Anterior cingulate cortex (tissue), 58 donors: Measurements from ENCODE around the gene UBASH3B.

Source experiments
- DNase-seq, 58 donors: peaks; one replicate each; lab custom pipeline; 2025; lab: John Stamatoyannopoulos, UW

Gene UBASH3B

DNA sequence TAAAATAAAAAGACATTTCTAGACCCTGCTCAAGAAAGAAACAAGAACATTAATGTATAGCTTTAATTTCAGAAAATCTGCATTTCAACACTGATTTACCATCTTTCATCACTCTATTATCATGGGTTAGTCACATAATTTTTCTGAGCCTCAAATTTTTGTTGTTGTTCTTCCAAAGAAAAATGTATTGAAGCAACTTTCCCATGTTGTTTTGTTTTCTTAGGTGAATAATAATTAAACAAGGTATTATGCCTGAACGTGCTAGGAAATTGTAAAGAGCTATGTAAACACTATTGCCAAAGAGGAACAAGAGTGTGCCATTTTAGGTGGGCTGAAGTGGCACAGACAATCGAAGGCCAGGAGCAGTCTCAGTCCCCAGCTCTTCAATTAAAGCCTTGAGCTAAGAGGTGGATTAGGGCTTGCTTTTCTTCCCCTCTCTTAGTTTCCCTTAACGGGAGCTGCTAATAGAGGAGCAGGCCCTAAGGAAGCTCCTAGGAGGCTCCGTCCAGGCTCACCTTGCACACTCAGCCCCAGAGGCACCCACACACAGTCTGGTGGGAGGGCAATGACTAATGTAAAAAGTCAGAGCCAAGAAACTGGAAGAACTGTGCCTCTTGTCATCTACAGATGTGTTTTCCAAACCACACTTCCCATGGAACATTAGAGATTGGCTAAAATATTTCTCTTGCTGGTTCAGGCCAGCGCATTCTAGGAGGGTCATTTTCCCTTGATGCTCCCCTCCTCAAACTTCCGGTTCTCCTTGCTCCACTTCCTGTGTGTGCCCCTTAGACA lies 8.8 kb upstream of the UBASH3B start:
- DNase-seq = no peak

DNA sequence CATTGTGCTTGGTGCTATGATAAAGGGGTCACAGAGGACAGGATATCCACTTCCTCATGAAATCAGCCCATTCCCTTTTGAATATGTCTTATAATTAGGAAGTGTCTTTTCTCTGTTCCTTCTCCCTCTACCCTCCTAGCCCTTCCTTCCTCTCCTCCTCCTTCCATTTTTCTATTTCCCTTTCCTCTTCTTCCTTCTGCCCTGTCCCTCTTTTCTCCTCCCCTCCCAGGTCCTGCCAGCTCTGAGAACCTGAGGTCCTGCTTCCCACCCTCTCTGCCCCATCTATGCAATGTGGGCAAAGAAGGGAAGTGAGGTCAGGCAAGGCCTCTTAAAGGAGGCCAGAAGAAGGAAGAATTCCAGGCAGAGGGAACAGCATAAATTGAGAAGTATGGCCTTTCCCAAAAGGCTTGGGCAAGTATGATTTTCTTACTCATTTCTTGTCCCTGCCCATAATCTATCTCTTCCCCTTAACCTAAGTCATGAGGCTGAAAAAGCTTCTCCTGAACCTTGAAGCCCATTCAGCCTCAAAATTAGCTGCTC lies 7.7 kb upstream of the UBASH3B start:
- DNase-seq = no peak

DNA sequence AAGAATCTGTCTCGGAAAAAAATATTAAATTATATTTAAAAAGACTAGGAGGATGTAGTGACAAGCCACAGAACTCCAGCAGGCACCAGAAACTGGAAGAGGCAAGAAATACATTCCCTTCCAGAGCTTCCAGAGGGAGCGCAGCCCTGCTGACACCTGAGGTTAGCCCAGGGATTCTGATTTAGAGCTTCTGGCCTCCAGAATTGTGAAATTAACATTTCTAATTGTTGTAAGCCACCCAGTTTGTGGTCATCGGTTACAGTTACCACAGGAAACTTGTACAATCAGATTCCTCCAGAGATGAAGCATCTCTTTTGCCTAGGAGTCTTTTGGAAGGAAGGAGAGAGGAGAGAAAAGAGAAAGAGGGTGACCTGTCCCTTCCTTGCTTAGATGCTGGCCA lies 6.4 kb upstream of the UBASH3B start:
- no peak for DNase-seq

DNA sequence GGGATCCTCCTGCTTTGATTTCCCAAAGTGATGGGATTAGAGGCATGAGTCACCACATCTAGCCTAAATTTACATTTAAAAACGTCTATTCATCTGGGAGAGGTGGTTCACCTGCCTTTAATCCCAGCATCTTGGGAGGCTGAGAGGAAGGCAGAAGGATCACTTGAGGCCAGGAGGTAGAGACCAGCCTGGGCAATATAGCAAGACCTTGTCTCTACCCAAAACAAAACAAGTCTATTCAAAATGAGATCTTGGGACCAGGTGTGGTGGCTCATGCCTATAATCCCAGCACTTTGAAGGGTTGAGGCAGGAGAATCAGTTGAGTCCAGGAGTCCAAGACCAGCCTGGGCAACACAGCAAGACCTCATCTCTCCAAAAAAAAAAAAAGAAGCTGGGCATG lies 4.9 kb upstream of the UBASH3B start:
- no peak for DNase-seq

DNA sequence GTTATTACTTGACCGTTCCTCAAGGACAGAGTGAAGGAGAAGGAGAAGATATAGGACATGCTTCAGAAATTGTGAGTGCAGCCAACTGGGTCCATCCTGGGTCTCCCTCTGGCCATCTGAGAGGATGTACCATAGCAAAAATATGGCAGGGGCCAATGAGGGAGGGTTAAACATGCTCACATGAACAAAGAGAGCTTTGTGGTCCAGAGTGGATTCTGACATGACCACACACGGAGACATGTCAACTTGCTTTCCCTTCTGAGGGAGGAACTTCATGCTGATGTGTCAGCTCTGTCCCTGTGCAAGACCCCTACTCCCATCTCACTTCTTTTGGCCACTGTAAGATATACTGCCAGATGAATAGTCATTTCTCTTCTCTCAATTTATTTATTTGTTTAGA lies 3.0 kb upstream of the UBASH3B start:
- DNase-seq = no peak

DNA sequence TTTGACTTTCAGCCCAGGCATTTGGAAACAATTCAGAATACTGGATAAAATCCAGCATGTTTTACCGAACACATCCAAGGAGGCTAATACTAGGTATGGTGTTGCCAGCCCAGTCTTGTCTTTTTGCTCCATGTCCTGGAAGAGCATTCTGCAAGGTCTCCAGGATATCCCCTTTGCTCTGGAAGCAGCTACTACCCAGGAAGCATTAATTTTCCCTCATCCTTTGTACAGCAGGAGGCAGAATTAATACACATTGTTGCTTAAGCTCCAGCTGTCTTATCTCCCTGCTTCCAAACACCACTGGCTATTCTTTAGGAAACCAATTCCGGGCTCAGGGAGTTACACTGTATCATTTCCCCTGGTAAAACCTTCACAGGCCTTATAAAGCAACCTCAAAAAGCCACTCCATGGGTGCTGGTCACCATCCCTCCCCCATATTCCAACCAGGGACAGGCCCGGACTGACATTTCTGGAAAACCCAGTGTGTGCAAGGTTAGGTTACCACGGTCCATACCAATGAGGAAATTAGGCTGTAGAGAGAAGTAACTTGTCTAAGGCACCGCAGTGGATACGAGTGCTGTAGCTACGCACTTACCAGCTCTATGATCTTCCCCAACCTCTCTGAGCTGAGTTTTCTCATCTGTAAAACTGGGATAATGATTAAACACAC lies 1.5 kb upstream of the UBASH3B start:
- DNase-seq = no peak

DNA sequence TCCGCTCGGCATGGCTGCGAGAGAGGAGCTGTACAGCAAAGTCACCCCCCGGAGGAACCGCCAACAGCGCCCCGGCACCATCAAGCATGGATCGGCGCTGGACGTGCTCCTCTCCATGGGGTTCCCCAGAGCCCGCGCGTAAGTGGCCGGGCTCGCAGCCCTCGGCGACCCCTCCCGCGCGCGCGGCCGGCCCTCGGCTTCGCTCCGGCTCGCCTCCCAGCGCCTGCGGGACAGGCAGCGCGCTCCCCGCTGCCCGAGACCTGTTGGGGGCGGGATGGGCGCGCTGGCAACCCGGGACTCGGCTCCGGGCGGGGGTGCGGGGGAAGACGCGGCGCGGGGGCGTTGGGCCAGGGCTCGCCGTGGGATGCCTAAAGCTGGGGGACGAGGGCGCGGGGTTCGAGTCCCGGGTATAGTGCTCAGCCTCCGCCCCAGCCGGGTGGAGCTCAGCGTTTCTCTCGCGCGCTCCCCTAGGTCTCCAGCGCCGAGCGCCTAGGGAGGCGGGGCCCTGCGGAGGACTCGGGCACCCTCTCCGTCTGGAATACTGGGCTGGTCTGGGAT lies 630 bp downstream of the UBASH3B start:
- peak in 39 of 58 donors; percentile 32 to 81 (median 54) for DNase-seq

DNA sequence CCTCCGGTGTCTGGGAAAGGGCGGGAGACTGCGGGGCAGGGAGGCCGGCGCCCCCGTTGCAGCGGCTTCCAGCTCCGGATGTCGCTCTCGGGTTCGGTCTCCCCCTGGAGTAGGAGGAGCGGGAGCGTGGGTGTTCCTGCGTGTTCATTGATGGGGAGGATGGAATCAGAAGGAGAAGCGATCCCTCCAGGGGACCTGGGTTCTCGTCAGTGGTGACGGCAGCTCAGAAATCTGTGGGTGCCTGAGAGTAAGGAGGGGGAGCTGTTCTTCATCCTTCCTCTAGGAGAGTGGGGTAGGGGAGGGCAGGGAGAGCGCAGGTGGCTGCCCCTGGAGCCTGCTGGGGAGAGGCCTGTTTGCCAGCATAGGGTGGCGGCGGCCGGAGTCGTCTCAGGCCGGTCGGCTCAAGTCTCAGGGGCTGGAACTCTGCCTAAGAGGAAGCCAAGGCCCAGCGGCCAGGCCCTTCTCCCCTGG lies 1.1 kb downstream of the UBASH3B start:
- DNase-seq = peak in 39 of 58 donors; percentile 4 to 74 (median 43)

DNA sequence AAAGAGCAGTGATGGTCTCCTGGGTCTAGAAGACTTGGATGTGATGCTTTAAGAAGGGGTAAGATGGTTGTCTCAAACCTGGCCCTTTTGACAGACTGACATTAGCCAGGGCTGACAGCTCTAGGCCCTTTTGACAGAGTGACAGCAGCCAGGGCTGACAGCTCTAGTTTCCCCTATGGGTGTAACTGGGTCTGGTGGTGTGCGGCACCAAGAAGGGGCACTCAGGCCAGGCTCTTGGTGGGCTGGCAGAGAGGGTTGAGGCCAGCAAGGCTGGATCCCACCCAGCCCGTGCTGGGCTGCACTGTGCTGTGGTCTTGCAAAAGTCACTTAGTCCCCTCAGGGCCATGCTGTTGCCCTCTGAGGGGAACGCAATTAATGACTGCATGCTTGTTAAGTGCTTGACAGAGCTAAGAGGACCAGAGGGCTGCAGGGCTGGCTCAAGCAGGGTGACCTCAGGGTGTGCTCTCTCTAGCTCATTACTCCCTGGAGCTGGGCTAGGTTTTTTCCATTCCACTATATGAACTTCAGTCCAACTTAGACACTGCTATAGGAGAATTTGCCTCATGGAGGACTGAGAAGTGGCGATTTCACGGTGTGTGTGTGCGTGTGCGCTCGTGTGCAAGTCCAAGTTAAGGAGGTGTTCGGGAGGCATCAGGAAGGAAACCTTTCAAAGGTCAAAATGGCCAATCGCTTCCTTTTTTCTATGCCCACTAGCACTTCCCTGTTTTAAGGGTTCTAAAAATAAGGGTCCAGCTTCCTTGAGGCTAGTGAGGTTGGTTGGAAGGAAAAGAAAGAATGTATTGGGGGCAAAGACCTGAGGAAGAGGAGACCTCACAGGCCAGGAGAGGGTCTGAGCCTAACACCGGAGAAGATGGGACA lies 4.4 kb downstream of the UBASH3B start:
- no peak for DNase-seq

DNA sequence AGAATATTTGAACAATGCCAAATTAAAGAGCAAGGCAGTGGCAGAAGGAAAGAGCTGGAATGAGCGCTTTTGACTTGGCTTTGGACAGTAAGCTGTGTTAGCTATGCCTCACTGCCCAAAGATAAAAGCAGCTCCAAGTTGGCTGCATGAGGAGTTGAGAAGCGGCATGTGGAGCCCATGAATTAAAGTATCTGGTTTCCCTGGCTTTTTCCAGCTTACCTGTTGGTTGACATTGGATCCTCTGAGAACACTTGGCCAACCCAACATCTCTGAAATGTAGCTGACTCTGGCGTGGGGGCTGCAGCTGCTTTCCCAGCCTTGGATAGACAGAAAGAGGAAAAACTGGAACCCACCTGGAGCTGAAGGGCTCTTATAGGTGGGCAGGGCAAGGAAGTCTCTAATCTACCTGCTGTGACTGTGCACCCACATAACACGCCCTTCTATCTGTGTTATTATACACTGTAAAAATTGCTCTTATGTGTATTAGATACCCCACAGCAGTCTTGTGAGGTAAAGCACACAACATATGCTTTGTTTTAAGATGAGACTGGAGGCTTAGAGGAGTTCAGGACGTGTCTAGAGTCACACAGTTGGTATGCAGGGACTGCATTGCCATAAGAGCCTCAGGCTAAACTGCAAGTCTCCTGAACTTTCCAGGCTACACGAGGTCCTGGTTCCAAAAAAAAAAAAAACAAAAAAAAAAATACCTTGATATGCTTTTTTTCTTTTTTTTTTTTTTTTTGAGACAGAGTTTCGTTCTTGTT lies 5.8 kb downstream of the UBASH3B start:
- peak in 1 of 58 donors; percentile 3 for DNase-seq

DNA sequence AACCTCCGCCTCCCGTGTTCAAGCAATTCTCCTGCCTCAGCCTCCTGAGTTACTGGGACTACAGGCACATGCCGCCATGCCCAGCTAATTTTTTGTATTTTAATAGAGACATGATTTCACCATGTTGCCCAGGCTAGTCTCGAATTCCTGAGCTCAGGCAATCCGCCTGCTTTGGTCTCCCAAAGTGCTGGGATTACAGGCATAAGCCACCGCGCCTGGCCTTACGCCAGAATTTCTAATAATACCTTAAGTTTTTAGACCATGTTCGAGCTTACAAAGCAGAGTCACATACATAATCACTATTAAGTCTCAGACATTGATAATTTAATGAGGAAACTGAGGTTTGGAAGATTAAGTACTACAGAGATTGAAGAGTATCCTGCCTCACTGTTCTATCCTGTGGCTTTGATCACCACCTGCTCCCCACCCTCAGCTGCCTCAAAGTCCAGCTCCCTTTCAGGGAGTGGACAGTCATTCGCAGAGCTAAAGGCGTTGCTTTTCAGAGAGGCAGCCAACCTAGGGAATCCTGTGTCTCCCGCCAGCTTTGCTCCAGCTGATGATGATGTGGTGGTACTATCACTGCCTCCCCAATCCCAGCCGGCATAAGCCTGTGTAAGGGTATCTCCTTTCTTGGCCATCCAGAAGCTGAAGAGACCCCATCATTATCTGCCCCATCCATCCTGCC lies 7.7 kb downstream of the UBASH3B start:
- DNase-seq = no peak

DNA sequence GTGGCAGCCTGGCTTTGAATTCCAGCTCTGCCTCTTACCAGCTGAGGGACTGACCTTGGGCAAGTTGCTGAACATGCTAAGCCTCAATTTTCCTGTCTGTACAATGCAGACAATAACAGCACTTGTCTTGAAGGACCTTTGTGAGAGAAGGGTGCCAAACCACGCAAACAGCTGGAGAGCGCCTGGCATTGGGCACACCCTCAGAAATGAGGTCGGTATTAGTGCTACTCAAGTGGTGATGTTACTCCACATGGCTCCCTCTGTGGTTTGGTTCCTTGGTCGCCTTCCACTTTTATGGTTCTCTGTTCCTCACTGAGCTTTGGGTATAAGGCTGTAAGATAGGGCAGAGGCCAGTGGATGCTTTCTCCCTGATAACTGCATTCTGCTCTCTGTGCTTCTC lies 8.2 kb downstream of the UBASH3B start:
- DNase-seq = no peak

DNA sequence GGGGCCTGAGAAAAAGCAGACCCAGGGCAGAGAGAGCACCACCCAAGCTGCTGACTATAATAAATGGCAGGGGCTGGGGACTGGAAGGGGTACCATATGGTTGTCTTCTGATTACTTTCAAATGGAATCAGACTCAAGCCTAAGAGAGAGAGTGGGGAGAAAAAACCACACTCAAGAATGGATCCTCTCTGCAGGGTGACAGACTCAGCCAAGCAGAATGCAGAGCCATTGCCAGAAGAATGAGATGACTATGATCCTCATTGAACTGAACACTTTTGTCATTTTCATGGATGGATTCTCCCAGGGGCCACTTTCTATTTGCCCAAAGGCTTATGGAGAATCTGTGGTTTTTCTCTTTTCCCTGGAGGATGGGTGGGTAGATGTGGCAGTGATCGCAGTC lies 8.7 kb downstream of the UBASH3B start:
- DNase-seq = no peak

DNA sequence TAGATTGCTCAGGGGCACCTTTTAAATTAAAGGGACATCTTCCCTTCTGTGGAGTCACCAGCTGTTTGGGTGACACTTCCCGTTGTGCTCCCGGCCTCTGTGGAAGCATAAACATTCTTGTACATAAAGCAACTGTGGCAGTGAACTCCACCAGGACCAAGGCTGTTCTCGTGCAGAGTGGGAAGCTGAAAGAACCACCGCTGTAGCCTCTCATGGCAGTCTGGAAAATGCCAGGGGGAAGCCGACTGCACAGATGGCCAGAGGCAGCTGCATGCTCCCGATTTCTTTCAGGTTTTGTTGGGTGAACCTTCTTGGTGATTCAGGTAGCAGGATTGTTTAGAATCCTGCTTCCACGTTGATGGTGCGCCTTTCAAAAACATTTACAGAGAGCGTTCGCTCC lies 10.3 kb downstream of the UBASH3B start:
- DNase-seq = no peak

DNA sequence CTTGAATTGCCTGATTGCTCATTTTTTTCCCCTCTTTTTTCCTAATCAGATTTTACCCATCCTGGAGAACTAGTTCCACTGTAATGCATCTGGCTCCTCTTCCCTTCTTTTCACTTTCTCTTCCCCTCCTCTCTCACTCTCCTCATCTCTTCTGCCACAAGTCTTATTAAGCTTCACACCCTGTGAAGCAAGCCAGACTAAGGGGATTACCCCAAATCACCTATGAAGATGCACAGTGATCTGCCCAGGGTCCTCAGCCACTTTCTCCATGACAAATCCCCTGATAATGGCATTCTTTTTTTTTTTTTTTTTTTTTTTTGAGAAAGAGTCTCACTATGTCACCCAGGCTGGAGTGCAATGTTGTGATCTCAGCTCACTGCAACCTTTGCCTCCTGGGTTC lies 11.2 kb downstream of the UBASH3B start:
- DNase-seq = no peak

DNA sequence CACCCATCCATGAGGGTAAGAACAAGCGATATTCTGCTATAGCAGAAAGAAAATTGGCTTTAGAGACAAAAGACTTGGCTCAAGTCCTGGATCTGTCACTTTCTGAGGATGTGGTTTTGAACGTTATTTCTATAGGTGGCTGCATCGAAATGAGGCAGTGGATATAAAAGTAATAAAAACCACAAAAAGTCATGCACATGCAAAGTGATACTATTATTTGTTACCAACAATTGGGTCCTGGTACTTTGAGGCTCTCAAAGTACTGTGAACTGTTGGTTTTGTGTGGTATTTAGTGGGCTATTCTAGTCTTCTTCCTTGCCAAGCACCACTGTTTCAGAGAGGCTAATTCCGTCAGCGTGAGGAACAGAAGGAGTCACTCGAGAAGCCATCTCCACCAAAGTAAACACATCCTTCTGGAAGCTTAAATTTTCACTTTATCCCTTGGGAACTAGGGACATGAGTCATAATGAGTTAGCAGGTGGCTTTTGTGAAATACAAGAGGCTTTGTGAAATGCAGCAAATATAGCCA lies 13.1 kb downstream of the UBASH3B start:
- peak in 7 of 58 donors; percentile 4 to 58 (median 39) for DNase-seq

DNA sequence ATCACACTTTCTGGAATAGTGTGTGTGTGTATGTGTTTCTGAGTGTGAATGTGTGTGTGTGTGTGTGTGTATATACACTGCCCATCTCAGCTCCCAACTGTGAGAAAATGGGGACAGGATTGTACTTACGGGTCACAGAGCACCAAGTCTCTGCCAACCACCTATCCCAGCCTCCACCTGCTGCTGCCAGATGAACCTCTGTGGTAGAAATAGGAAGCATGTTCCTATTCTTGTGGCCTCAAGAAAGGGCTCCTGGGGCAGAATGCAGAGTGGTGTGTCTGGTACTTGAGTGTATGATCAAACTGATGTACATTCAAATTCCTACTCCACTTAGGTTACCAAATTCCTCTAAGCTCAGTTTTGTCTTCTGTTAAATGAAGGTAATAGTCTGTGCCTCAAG lies 14.6 kb downstream of the UBASH3B start:
- no peak for DNase-seq

DNA sequence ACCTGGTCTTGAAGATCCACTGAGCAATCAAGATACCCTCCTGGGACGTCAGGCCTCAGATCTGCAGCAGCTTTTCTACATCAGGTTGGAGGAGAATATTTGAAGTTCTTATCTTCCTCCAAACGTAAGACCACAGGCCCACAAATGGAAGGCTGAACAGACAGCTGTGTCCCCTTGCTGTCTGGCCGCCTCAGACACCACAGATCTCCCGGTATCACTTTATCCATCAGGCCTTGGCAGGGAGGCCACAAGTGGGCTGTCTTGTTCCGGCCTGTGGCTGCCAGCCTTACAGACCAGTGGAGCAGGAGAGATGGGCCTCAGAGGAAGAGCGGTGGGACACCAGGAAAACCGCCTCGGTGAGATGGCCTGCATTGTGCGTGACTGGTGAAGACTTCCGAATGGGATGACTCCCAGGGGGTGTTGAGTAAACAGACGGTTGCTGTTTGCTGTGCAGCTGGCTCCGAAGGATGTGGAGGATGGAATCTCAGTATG lies 15.9 kb downstream of the UBASH3B start:
- DNase-seq = no peak

DNA sequence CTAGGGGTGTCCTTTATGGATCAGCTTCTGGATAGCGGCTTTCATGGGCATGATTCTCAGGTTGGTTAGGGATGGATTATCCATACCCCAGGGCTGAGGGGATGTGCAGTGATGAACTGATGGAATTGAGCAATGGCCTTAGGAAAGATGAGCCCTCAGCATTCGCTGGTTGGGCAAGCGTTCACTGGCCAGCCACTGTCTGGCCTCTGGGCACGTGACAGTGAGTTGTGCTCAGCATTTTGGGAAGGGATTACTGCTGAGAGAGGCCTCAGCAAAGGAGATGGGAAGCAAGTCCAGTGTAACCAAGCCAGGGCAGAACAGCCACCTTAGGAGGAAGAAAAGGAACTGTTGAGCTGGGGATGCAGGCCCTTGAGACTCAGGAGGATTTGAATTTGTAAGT lies 17.4 kb downstream of the UBASH3B start:
- no peak for DNase-seq
